Caco-2 (cell line): ENCODE data around the gene OR4D11. TPM values are rescaled to one million over a fixed set of nuclear protein-coding genes. Genes with fewer than 3 reads are reported as not detected.

ENCODE experiments used
- Bru-seq: library from RNA; stranded (reverse); fragments of 400-500 nt; gene quantifications from one replicate; lab custom pipeline; 2021; lab: Mats Ljungman, UMichigan
- BruChase-seq, 2 experiments: library from RNA; stranded (reverse); fragments of 400-500 nt; gene quantifications; one replicate each; lab custom pipeline; 2021; lab: Mats Ljungman, UMichigan
- BruUV-seq: library from RNA; stranded (reverse); fragments of 400-500 nt; replicated peaks from 2 replicates; lab custom pipeline; 2021; lab: Mats Ljungman, UMichigan
- CTCF ChIA-PET: fragments of 300-600 bp; sonication (Branson Sonifier 250); formaldehyde crosslinking; loops from one replicate; lab custom pipeline; 2022; ENCODE audit warnings: antibody characterized with exemption; lab: Charles Lee
- POLR2A ChIA-PET: fragments of 300-600 bp; sonication (Branson Sonifier 250); formaldehyde crosslinking; loops from one replicate; lab custom pipeline; 2022; ENCODE audit warnings: antibody characterized with exemption; lab: Charles Lee
- DNase-seq, 2 experiments: peaks; one replicate each; pipeline versions ENCODE4 v3.0.0 to v3.0.0-alpha.2; 2020 to 2022
- H3K27me3 ChIP-seq: replicated peaks from 2 replicates; pipeline ENCODE4 v1.6.0; 2011; ENCODE audit warnings: low read length; ENCODE audit not compliant: control insufficient read depth, insufficient read depth
- H3K36me3 ChIP-seq: 2 replicates; pipeline ENCODE4 v1.5.1; 2011; ENCODE audit warnings: low read length; ENCODE audit not compliant: control insufficient read depth, insufficient read depth
- H3K4me1 ChIP-seq: fragments of 250-450 bp; sonication (Bioruptor Pico); 2 replicates; pipeline ENCODE4 v1.5.1; 2020; ENCODE audit warnings: mild to moderate bottlenecking
- H3K4me3 ChIP-seq: 2 replicates; pipeline ENCODE4 v1.5.1; 2011; ENCODE audit warnings: low read depth, mild to moderate bottlenecking, control low read depth, low read length
- H3K9me3 ChIP-seq: fragments of 250-450 bp; sonication (Bioruptor Pico); 2 replicates; pipeline ENCODE4 v1.5.1; 2020; ENCODE audit warnings: mild to moderate bottlenecking, moderate library complexity
- H3K27ac Mint-ChIP-seq: one replicate; pipeline ENCODE4 v1.8.0; 2022; ENCODE audit warnings: mixed read lengths; ENCODE audit not compliant: unreplicated experiment
- H3K27me3 Mint-ChIP-seq: one replicate; pipeline ENCODE4 v1.8.0; 2022; ENCODE audit warnings: mixed read lengths; ENCODE audit not compliant: insufficient read depth, unreplicated experiment
- H3K36me3 Mint-ChIP-seq: one replicate; pipeline ENCODE4 v1.8.0; 2022; ENCODE audit warnings: mild to moderate bottlenecking, mixed read lengths; ENCODE audit not compliant: insufficient read depth, unreplicated experiment
- H3K4me1 Mint-ChIP-seq: one replicate; pipeline ENCODE4 v1.8.0; 2022; ENCODE audit warnings: low read depth, mixed read lengths; ENCODE audit not compliant: unreplicated experiment
- H3K4me3 Mint-ChIP-seq: one replicate; pipeline ENCODE4 v1.8.0; 2022; ENCODE audit warnings: mild to moderate bottlenecking, moderate library complexity, mixed read lengths; ENCODE audit not compliant: unreplicated experiment
- H3K9me3 Mint-ChIP-seq: one replicate; pipeline ENCODE4 v1.8.0; 2022; ENCODE audit warnings: mixed read lengths; ENCODE audit not compliant: unreplicated experiment
- CTCF ChIP-seq, 2 experiments: fragments of 200-600 bp in 1 of 2; IDR thresholded peaks; 1 replicate in 1 of 2; 2 replicates in 1 of 2; pipeline versions ENCODE4 v1.5.1 to v1.8.0; 2011 to 2022; ENCODE audit warnings: antibody characterized with exemption in 1 of 2, control low read depth in 1 of 2, inconsistent platforms in 1 of 2, low read depth in 1 of 2, low read length in 1 of 2, mild to moderate bottlenecking in 1 of 2, moderate library complexity in 1 of 2; ENCODE audit not compliant: insufficient read depth in 1 of 2, severe bottlenecking in 1 of 2, unreplicated experiment in 1 of 2
- intact Hi-C: fragments of 100-400 bp; cut with micrococcal nuclease; formaldehyde crosslinking; loops from one replicate; pipeline ENCODE4 v1.10.0; 2022; ENCODE audit not compliant: unreplicated experiment
- long read RNA-seq: library from polyadenylated mRNA; stranded (forward); transcript quantifications from one replicate; pipeline ENCODE4 v2.0.0, GENCODE V29; 2022
- total RNA-seq: library from RNA; stranded (reverse); gene quantifications from 2 replicates; pipeline ENCODE4 v1.2.3, GENCODE V29; 2022

The OR4D11 gene
- total RNA-seq, result not detected in 2 replicates
- not detected for Bru-seq, nascent RNA
- not detected for BruChase-seq, experiment 1, labeled RNA remaining after a 2-hour chase
- not detected for BruChase-seq, experiment 2, labeled RNA remaining after a 6-hour chase
- long read RNA-seq, result 0 reads

GRCh38 chr11:59503276-59503675, at the start of gene OR4D11:
Gene OR4D11 (plus strand): TSS chr11:59503576. CDS start chr11:59503576, 0 bp downstream.
- BruUV-seq, result no TSS peak
- Mint-ChIP-seq H3K4me3 (no peak within 1 kb of the TSS), H3K27ac (no peak within 1 kb of the TSS), H3K4me1 (no peaks in the 10 kb centered on the region), H3K9me3 (peaks cover 12% of the 10 kb centered on the region), H3K27me3 (peaks cover 18% of the 10 kb centered on the region), H3K36me3 (no peaks in the 10 kb centered on the region)
- H3K4me1 ChIP-seq, result no peaks in the 10 kb centered on the region
- no peak within 1 kb of the TSS for H3K4me3 ChIP-seq
- H3K36me3 ChIP-seq, result no peaks in the 10 kb centered on the region
- H3K27me3 ChIP-seq, result no peaks in the 10 kb centered on the region
- TF ChIP-seq CTCF (IDR thresholded peaks at IDR 0.05; ENCODE audit: insufficient read depth in 1 of 2, low read depth in 1 of 2, low read length in 1 of 2, severe bottlenecking in 1 of 2, unreplicated experiment in 1 of 2), result no peak
- intact Hi-C loops, result no loop called here
- no peak for DNase-seq
- ChIA-PET POLR2A (no interaction called here), CTCF (no interaction called here)
- H3K9me3 ChIP-seq, result peaks cover 3% of the 10 kb centered on the region; the same call in 1 of the 2 replicates

GRCh38 chr11:59456661-59457060, 46.7 kb upstream of the OR4D11 start, which contains the start of gene OR4D6:
Gene OR4D6 (plus strand): TSS chr11:59456961. CDS start chr11:59456961, 0 bp downstream.
- no peaks in the 10 kb centered on the region for H3K27me3 ChIP-seq
- no TSS peak for BruUV-seq

GRCh38 chr11:59459916-59460315, 43.5 kb upstream of the OR4D11 start:
- POLR2A ChIA-PET, result no interaction called here
- Mint-ChIP-seq H3K27me3 (peaks cover 13% of the 10 kb centered on the region), H3K27ac (no peak overlapping the region)

More at GRCh38 chr11:59456661-59457060, 46.7 kb upstream of the OR4D11 start, which contains the start of gene OR4D6:
- H3K36me3 ChIP-seq, result no peaks in the 10 kb centered on the region
- no peak within 1 kb of the TSS for H3K4me3 ChIP-seq
- Mint-ChIP-seq H3K4me3 (no peak within 1 kb of the TSS), H3K36me3 (no peaks in the 10 kb centered on the region), H3K9me3 (peaks cover 11% of the 10 kb centered on the region), H3K27me3 (peaks cover 6% of the 10 kb centered on the region), H3K27ac (no peak within 1 kb of the TSS), H3K4me1 (peaks cover 7% of the 10 kb centered on the region)
- intact Hi-C loops, result no loop called here
- no peaks in the 10 kb centered on the region for H3K4me1 ChIP-seq
- no peak for TF ChIP-seq CTCF (IDR thresholded peaks at IDR 0.05; ENCODE audit: insufficient read depth in 1 of 2, low read depth in 1 of 2, low read length in 1 of 2, severe bottlenecking in 1 of 2, unreplicated experiment in 1 of 2)
- DNase-seq, result no peak
- peaks cover 5% of the 10 kb centered on the region for H3K9me3 ChIP-seq
- ChIA-PET POLR2A (no interaction called here), CTCF (no interaction called here)

More at GRCh38 chr11:59459916-59460315, 43.5 kb upstream of the OR4D11 start:
- Histone ChIP-seq H3K27me3 (no peaks in the 10 kb centered on the region), H3K36me3 (no peaks in the 10 kb centered on the region), H3K9me3 (peaks cover 5% of the 10 kb centered on the region), H3K4me3 (no peak overlapping the region), H3K4me1 (no peaks in the 10 kb centered on the region)
- Mint-ChIP-seq H3K4me3 (no peak overlapping the region), H3K36me3 (no peaks in the 10 kb centered on the region), H3K4me1 (peaks cover 7% of the 10 kb centered on the region), H3K9me3 (peaks cover 11% of the 10 kb centered on the region)
- intact Hi-C loops, result no loop called here
- no peak for DNase-seq
- BruUV-seq, result no TSS peak
- TF ChIP-seq CTCF (IDR thresholded peaks at IDR 0.05; ENCODE audit: insufficient read depth in 1 of 2, low read depth in 1 of 2, low read length in 1 of 2, severe bottlenecking in 1 of 2, unreplicated experiment in 1 of 2), result no peak
- CTCF ChIA-PET, result no interaction called here
